HUES6 (cell line): ENCODE measurements around the gene ATG12.
"Not testable (repeated sequence)": the region's sequence is repeated elsewhere in the genome, so short reads cannot be mapped to it uniquely, and the experiment has no call there.

Experiments used
- H3K27ac ChIP-seq: 2 replicates; pipeline ENCODE4 v1.7.0; 2013; ENCODE audit warnings: low read depth, mild to moderate bottlenecking, low read length, inconsistent platforms
- H3K27me3 ChIP-seq: 2 replicates; pipeline ENCODE4 v1.6.1; 2013; ENCODE audit warnings: low read length; ENCODE audit not compliant: control insufficient read depth, insufficient read depth
- H3K36me3 ChIP-seq: 2 replicates; pipeline ENCODE4 v1.6.1; 2013; ENCODE audit warnings: low read length; ENCODE audit not compliant: control insufficient read depth, insufficient read depth
- H3K4me1 ChIP-seq: 2 replicates; pipeline ENCODE4 v1.6.1; 2013; ENCODE audit warnings: low read length; ENCODE audit not compliant: control insufficient read depth, insufficient read depth
- H3K4me3 ChIP-seq: 2 replicates; pipeline ENCODE4 v1.5.1; 2013; ENCODE audit warnings: low read depth, low read length
- H3K9ac ChIP-seq: one replicate; pipeline ENCODE4 v1.6.1; 2013; ENCODE audit warnings: mild to moderate bottlenecking, low read length
- H3K9me3 ChIP-seq: 2 replicates; pipeline ENCODE4 v1.6.1; 2013; ENCODE audit warnings: low read depth, low read length; ENCODE audit not compliant: control insufficient read depth, insufficient read depth

ATG12 gene

DNA sequence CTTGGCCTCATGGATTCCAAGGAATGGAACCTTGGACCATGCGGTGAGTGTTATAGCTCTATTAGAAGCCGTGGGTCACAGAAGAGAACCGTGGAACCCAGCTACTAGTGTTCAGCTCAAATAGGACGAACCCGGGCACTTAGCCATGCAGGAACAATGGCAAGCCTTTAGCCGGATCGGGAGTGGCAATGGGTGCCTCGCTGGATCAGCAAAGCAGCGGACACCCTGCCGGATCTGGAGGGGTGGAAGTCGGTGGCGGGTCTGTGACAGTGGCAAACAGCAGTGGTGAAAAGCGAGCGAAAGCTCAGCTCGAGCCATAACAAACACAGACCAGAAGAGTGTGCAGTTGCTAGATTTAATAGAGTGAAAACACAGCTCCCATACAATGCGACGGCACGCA, 22.5 kb downstream of the ATG12 start:
- Histone ChIP-seq H3K27me3 (peaks cover 30% of the 10 kb centered on the region), H3K4me3 (no peak overlapping the region), H3K4me1 (peaks cover 14% of the 10 kb centered on the region), H3K36me3 (no peaks in the 10 kb centered on the region), H3K9me3 (peaks cover 3% of the 10 kb centered on the region; the same call in 1 of the 2 replicates), H3K9ac (no peak overlapping the region), H3K27ac (no peak overlapping the region)

DNA sequence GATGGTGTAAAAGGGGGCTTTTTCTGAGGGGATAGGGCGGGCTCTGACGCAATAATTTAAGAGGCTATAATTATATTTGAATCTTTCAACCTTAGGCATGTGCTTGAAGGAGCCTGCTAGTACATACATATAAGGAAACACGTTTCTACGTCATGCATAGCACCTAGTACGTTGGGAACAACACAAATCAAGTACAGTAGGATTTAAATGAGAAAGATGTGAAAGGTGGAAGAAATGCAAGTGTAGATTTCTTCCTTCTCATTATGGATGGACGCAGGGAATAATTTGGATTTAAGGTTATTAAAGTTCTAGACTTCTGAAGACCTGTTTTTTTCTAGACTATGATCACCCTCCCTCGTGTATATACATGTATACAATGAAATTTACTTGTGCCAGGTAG, 24.0 kb downstream of the ATG12 start:
- Histone ChIP-seq H3K27me3 (peaks cover 34% of the 10 kb centered on the region), H3K36me3 (peaks cover 1% of the 10 kb centered on the region; the same call in 1 of the 2 replicates), H3K4me1 (peaks cover 14% of the 10 kb centered on the region), H3K27ac (no peak overlapping the region), H3K9me3 (no peaks in the 10 kb centered on the region), H3K9ac (no peak overlapping the region), H3K4me3 (no peak overlapping the region)

DNA sequence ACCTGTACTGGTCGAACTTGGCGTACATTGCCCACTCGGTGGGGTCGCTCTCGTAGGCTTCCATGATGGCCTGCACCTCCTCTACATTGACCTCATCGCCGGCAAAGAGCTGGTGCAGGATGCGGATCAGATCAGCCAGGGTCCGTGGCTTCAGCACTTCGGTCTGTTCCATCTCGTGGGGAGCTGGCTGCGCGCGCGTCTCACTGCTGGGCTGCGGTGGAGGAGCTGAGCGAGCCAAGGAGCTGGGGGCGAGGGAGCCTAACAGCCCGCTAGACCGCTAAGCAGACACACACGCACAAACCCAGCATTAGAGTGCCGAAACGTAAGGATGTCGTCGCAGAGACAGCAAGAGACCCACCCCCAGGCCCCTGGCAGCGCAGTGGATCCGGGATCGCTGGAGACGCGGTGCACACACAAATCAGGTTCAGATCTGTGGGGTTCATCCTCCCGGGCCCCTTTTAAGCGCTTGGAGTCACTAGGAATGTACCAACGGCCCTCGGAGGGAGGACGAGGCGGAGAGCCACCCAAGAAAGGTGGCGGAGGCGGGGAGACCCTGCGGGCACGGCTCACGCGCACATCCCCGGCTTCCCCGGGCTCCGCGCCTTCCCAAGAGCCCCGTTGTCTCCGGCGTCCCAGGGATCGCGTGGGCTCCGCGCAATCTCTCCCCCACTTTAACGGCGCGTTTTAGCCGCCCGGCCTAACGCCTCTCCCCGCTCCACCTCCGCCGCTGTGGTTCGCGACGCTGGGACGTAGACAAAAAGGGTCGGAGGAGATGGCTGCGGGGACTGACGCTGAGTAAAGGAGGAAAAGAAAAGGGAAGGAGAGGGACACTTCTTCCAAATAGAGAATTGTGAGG, 24.9 kb downstream of the ATG12 start, which contains the start of gene CDO1:
Gene CDO1, minus strand, starts transcription at position 434 of the 856 bp plus-strand sequence. Its CDS starts 262 bp downstream, at position 172.
- Histone ChIP-seq H3K36me3 (peaks cover 3% of the 10 kb centered on the region; the same call in 1 of the 2 replicates), H3K4me1 (peaks cover 14% of the 10 kb centered on the region), H3K9ac (peak within 1 kb of the TSS; percentile 89), H3K27me3 (peaks cover 34% of the 10 kb centered on the region), H3K27ac (peak within 1 kb of the TSS; percentile 65; the same call in 1 of the 2 replicates), H3K4me3 (peak within 1 kb of the TSS; percentile 88), H3K9me3 (no peaks in the 10 kb centered on the region)

DNA sequence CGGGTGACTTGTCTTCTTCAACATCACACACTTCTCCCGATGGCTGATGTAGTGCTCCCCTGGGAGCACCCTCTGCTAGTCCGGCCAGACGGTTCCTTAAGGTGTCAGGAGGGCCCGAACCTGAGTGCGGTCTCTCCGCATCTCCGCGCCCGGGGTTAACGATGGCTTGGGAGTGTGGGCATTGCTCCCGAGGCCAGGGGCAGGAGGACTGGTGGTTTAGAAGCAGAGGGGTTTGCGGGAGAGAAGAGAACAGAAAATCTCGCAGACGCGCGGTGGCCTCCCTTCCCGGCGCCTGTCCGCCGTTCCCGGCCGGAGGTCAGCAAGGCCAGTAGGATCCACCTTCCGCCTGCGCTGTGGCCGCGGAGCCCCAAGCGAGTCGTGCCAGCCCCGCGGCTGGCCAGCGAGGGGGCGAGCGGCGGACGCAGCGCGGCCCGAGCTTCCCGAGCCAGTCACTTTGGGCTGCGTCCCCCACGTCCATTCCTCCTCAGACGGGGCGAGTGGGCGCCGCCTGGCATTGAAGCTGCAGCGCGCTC, 25.6 kb downstream of the ATG12 start:
- Histone ChIP-seq H3K36me3 (peaks cover 9% of the 10 kb centered on the region; the same call in 1 of the 2 replicates), H3K4me3 (peak overlapping the region; percentile 88), H3K27ac (no peak overlapping the region), H3K9me3 (no peaks in the 10 kb centered on the region), H3K27me3 (peaks cover 34% of the 10 kb centered on the region), H3K4me1 (peaks cover 14% of the 10 kb centered on the region), H3K9ac (peak overlapping the region; percentile 89)

DNA sequence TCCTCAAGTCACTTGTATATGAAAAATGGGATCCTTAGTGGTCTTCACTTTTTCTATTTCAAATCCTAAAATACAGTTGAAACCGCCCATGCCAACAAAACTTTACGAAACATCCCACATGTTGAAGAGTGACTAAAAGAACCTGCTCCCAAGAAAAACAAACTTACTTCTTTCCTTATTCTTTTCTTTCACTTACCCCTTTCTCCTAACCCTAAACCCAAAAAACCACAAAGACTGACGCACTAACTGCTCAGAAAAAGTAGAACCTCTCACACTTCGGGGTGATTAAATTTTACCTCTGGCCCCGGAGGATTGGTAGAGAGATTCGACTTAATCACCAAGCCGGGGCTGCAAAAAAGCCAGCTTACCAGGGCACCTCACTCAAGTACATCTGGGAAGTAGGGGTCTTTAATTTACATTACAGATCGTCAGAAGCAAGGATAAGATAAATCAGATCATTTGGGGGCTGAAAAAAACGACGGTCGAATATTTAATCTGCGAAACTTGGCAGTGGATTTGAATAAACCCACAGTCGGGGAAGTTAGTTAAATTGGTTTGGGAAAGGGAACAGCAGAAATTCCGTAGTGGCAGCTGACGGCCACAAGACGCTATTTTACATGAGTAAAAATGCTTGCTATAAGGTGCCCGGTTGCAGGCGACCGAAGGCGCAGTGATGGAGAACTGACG, 26.2 kb downstream of the ATG12 start:
- H3K27me3 ChIP-seq = peaks cover 34% of the 10 kb centered on the region
- H3K9ac ChIP-seq = peak overlapping the region; percentile 89
- no peak overlapping the region for H3K27ac ChIP-seq
- no peaks in the 10 kb centered on the region for H3K9me3 ChIP-seq
- peaks cover 14% of the 10 kb centered on the region for H3K4me1 ChIP-seq
- peak overlapping the region; percentile 88 for H3K4me3 ChIP-seq
- H3K36me3 ChIP-seq = peaks cover 9% of the 10 kb centered on the region; the same call in 1 of the 2 replicates

DNA sequence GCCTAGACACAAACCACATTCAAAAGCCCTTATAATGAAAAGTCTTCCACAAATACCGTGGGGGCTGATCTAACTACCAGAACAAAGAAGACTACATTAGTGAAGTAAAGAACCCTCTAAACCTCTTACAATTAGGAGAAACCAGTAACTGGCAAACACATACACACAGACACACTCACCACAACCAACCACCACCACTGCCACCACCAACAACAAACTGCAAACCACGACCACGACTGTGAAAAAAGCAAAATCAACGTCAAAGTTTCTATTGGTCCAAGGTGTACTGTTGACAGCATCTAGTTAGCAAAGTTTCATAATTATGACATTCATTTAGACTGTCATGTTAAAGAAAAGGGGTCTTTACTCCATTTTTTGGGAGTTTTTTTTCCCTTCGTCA, 27.6 kb downstream of the ATG12 start:
- Histone ChIP-seq H3K36me3 (peaks cover 9% of the 10 kb centered on the region; the same call in 1 of the 2 replicates), H3K27me3 (peaks cover 34% of the 10 kb centered on the region), H3K4me1 (peaks cover 10% of the 10 kb centered on the region), H3K27ac (no peak overlapping the region), H3K4me3 (no peak overlapping the region), H3K9me3 (no peaks in the 10 kb centered on the region), H3K9ac (no peak overlapping the region)

DNA sequence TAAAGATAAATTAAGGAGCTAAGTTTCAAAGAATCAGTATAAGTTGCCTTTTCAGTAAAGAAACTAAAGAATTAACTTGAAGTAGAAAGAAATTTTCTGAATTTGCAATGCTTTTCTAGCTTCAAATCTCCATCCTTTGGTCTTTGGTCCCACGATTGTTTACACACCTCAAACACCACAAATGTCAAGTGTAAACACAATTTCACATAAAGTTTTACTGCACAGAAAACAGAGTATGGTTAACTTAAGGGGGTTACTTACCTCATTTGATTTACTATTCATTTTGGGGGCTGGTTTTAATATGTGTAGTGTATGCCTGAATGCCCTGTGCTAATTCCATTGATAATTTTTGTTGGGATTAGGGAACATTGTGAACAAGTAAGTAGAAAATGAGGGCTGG, 29.0 kb downstream of the ATG12 start:
- H3K27ac ChIP-seq = no peak overlapping the region
- no peaks in the 10 kb centered on the region for H3K9me3 ChIP-seq
- H3K27me3 ChIP-seq = peaks cover 34% of the 10 kb centered on the region
- no peak overlapping the region for H3K9ac ChIP-seq
- H3K36me3 ChIP-seq = peaks cover 15% of the 10 kb centered on the region
- no peak overlapping the region for H3K4me3 ChIP-seq
- H3K4me1 ChIP-seq = peaks cover 10% of the 10 kb centered on the region

DNA sequence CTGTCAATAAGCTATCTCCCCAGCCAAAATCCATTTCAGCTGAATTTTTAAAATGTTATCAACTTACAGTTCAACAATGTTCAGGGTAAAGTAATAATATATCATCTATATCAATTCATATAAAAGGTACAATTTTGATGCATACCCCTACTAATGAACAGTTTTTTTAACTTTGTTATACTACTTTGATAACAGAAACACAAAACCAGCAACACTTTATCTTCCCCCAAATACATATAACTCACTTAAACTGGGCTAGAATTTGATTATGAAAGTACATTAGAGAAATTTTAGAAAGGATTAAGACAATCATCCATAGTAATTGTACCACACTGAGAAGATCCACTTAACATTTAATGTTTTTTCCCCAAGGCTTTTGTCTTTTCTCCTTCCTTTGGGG, 30.0 kb downstream of the ATG12 start:
- Histone ChIP-seq H3K36me3 (peaks cover 16% of the 10 kb centered on the region), H3K27ac (no peak overlapping the region), H3K27me3 (peaks cover 30% of the 10 kb centered on the region), H3K9me3 (no peaks in the 10 kb centered on the region), H3K4me1 (peaks cover 18% of the 10 kb centered on the region), H3K9ac (no peak overlapping the region), H3K4me3 (no peak overlapping the region)

DNA sequence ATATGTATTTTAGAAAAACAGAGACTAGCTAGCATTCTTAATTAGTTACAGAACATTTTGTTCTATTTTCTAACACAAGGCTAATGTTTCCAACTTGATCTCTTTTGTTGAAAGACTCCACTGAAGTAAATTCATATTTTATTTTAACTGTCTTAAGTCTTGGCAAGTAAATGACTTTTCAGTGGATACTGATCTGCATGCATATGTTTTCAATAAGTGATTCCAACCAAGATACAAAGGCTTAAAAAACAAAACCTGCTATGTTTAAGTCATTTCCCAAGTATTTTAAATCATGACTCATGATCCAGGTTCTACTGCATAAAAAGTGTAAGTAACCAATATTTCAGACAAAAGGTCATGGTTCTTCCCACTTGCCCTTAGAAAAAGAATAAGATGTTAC, 30.6 kb downstream of the ATG12 start:
- no peak overlapping the region for H3K9ac ChIP-seq
- H3K4me3 ChIP-seq = no peak overlapping the region
- H3K4me1 ChIP-seq = peaks cover 20% of the 10 kb centered on the region
- H3K9me3 ChIP-seq = no peaks in the 10 kb centered on the region
- H3K27me3 ChIP-seq = peaks cover 23% of the 10 kb centered on the region
- no peak overlapping the region for H3K27ac ChIP-seq
- H3K36me3 ChIP-seq = peaks cover 20% of the 10 kb centered on the region

DNA sequence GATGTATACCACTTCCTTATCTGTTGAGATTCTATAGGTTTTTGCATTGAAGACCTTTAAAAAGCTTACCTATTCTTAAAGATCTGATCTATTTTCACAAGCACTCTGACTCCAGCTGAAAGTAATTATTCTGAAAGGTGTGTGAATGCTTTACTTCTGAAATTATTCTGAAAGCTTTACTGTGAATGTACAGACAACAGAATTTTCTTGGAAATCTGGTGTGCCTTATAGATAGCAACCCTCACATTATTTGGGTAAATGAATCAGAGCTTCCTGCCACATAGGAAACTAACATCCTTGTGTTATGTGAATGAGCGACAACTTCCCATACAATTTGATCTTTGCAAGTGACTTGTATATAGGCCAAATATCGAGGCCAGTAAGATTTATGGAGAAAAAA, 31.4 kb downstream of the ATG12 start:
- no peaks in the 10 kb centered on the region for H3K9me3 ChIP-seq
- H3K9ac ChIP-seq = no peak overlapping the region
- H3K4me3 ChIP-seq = no peak overlapping the region
- H3K27ac ChIP-seq = no peak overlapping the region
- peaks cover 17% of the 10 kb centered on the region for H3K4me1 ChIP-seq
- H3K36me3 ChIP-seq = peaks cover 20% of the 10 kb centered on the region
- H3K27me3 ChIP-seq = peaks cover 15% of the 10 kb centered on the region

DNA sequence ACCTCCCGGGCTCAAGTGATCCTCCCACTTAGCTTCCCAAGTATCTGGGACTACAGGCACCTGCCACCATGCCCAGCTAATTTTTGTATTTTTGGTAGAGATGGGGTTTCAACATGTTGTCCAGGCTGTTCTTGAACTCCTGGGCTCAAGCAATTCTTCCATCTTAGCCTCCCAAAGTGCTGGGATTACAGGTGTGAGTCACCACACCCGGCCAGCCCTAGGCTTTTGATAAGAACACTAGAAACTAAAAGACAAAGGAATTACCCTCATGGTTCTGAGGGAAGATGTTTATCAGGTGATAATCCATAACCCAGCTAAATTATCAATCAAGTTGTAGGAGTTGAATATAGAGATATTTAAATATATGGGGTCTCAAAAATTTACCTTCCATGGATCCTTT, 33.3 kb downstream of the ATG12 start:
- not testable (repeated sequence) for H3K4me3 ChIP-seq, H3K9ac ChIP-seq, H3K27ac ChIP-seq, H3K9me3 ChIP-seq, H3K27me3 ChIP-seq
- Histone ChIP-seq H3K36me3 (peaks cover 20% of the 10 kb centered on the region), H3K4me1 (peaks cover 10% of the 10 kb centered on the region)
